MV-4-11 (cell line): ENCODE data around the gene HPD.
"Not testable (repeated sequence)": the region's sequence is repeated elsewhere in the genome, so short reads cannot be mapped to it uniquely, and the experiment has no call there.

Experiments used
- DNase-seq: peaks from one replicate; lab custom pipeline; 2025; lab: John Stamatoyannopoulos, UW

HPD gene

DNA sequence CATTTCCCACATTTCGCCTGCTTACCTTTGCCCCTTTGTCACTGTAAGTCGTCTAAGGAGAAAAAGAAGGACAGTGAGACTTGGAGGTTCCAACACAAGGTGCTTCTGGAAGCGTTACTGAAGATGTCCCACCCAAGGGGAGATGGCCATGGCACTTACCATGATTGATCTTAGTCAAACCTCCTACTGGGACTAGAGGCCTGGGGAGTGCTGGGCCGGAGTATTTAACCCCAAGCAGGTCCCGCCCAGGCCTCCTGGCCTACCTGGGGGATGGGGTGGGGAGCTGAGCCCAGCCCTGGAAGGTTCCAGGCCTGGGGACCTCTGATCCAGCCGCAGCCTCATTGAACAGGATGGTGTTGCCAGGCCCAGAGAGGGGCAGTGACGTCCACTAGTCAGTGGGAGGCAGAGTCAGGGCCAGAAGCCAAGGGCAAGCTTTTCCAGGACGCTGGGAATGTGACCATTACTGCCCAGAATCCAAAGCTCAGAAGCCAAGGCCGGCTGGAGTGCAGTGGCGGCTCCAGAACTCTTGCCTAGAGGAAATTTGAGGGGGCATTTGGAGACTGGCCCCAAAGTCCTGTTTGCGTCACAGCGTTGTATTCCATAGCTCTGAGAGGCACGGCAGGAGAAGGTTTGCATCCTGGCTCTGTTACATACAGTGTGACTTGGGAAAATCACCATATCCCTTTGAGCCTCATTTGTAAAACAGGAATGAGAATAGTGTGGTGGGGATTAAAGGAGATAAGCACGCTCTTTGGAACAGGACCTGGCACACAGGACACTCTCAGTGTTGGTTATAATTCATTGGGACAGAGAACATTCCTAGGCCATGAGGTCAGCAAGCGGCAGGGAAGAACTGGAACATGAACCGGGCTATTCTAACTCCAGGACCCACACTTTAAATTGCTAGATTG is at the start of gene HPD:
Gene HPD, minus strand, starts transcription at position 198 of the 911 bp plus-strand sequence. Its CDS starts 36 bp downstream, at position 162.
- DNase-seq: no peak

GRCh38 chr12:121905746-121906145 is 47.1 kb upstream of the HPD start:
- no peak for DNase-seq

DNA sequence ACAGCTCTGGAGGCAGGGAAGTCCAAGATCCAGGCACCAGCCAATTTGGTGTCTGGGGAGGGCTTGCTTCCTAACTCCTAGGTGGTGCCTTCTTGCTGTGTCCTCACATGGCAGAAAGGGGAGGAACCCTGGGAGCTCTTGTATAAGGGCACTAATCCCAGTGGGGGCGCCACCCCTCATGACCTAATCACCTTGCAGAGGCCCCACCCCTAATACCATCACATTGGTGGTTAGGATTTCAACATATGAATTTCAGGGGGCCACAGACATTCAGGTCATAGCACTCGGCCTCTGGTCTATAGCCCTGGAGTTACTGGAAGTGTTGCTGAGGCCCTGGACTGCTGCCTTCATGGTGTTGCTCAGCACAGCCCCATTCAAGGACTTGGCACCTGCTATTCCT is 44.5 kb upstream of the HPD start:
- DNase-seq: peak; percentile 15

DNA sequence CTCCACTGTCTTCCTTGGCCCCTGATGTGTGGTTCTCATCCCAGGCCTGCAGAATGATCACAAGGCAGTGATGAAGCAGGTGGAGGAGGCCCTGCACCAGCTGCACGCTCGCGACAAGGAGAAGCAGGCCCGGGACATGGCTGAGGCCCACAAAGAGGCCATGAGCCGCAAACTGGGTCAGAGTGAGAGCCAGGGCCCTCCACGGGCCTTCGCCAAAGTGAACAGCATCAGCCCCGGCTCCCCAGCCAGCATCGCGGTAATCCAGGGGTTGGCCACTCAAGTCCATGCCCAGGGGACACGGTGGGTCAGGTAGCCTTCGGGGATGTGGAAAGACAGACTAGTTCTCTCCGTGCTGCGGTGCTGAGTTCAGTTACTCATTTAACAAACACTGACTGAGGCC is 40.9 kb upstream of the HPD start:
- DNase-seq: no peak

DNA sequence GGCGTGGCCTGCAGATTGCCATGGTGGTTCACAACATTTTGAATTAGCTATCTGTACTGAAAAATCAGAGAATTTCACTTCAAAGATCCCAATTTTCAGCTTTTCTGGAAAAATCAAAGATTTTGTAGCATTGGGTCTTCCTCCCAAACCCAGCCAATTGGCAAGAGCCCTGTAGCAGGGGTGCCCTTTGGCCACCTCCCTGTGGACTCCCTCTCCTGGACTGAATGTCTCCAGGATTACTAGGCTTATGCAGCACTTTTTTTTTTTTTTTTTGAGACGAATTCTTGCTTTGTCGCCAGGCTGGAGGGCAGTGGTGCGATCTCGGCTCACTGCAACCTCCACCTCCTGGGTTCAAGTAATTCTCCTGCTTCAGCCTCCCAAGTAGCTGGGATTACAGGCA is 39.6 kb upstream of the HPD start:
- DNase-seq: no peak

GRCh38 chr12:121894633-121895032 is 36.0 kb upstream of the HPD start:
- DNase-seq: no peak

DNA sequence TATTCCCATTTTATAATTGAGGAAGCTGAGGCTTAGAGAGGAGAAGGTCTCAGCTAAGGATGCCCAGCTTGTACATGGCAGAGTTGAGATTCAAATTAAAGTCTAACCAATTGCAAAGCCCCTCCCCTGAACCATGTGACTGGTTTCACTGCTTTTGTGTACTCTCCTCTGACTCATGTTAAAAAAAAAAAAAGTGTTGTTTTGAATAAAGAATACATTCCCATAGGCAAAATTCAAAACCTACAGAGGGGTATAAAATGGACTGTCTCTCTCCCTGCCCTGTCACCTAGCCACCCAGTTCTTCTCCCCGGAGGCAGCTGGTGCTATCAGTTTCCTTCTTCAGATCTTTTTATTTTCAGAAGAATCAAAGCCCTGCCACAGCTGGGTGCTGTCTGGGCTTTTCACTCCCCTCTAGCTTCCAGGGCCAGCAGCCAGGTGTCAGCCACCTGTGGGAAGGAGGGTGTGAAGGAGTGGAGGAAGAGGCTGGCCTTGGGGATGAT is 35.4 kb upstream of the HPD start:
- DNase-seq: peak; percentile 19

DNA sequence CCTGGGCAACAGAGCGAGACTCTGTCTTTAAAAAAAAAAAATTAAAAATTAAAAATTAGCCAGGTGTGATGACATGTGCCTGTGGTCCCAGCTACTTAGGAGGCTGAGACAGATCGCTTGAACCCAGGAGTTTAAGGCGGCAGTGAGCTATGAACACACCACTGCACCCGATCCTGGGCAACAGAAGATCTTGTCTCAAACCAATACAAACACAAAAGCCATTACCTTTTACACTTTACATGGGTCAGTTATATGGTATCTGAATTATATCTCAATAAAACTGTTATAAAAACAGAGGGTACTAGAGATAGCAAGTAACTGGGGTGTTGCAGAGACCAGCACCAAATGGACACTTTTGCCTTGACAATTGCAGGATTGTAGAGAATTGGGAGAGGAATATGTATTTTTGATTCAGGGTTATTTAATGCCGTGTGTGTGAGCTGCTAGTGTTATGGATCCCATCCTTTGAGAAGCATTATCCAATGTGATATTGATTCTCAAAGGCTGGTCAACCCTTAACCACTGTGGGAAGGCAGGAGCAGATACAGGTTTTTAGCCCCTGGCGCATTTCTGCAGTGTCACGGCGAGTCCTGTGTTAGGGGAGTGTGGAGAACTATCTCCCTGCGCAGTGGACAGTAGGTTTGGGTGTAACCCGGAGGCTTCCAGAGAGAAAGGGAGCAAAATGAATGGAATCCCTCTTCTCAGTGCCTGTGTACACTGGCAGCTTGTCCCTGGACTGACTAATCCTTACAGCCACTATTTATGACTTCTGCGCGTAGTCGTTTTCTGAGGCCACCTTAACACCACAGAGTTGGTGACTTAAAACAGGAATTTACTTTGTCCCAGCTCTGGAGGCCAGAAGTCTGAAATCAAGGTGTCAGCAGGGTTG is 34.3 kb upstream of the HPD start:
- DNase-seq: no peak

- not testable (repeated sequence) for DNase-seq
These were observed 31.0 kb upstream of the HPD start for GRCh38 chr12:121889661-121890060.

GRCh38 chr12:121889274-121889624 is 30.6 kb upstream of the HPD start:
- DNase-seq: no peak

DNA sequence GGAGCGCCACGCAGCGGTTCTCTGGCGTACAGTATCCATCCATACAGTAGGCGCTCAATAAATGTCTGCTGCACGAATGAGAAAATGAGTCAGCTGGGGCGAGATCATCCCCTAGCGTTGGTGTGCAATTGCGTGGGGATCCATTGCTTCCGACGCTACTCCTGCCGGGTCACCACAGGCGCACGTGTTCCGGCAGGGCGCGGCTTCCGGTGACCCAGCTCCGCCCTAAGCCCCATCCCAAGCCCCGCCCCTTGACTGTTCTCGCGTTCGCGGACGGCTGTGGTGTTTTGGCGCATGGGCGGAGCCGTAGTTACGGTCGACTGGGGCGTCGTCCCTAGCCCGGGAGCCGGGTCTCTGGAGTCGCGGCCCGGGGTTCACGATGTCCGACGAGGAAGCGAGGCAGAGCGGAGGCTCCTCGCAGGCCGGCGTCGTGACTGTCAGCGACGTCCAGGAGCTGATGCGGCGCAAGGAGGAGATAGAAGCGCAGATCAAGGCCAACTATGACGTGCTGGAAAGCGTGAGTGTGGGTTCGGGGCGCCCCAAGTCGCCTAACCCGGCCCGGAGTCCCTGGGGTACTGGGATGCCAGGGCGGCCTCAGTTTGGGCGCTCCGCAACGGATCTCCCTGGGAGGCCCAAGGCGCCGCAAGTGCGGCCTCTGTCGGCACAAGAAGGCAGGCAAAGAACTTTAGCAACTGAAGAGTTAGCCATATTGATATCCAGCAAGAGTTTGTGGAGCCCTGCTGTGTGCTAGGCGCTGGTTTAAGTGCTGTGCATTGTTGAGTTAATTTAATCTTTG is 30.0 kb upstream of the HPD start, which contains the start of gene PSMD9:
Gene PSMD9, plus strand, starts transcription at position 313 of the 796 bp plus-strand sequence. Its CDS starts 67 bp downstream, at position 380.
- DNase-seq: peak; percentile 99

- no peak for DNase-seq
These were observed 29.4 kb upstream of the HPD start for GRCh38 chr12:121888083-121888477.

GRCh38 chr12:121885129-121885528 is 26.5 kb upstream of the HPD start:
- DNase-seq: not testable (repeated sequence)

- no peak for DNase-seq
These were observed 24.6 kb upstream of the HPD start for GRCh38 chr12:121883315-121883660.

DNA sequence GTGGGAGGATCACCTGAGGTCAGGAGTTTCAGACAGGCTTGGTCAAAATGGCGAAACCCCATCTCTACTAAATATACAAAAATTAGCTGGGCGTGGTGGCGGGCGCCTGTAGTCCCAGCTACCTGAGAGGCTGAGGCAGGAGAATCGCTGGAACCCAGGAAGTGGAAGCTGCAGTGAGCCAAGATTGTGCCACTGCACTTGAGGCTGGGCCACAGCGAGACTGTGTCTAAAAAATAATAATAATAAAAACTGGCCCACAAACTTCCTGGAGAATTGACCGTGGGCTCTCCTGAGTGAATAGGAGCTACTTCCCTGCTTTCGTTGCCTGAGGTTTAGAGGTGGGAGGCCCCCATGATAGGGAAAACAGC is 17.4 kb upstream of the HPD start:
- DNase-seq: not testable (repeated sequence)

DNA sequence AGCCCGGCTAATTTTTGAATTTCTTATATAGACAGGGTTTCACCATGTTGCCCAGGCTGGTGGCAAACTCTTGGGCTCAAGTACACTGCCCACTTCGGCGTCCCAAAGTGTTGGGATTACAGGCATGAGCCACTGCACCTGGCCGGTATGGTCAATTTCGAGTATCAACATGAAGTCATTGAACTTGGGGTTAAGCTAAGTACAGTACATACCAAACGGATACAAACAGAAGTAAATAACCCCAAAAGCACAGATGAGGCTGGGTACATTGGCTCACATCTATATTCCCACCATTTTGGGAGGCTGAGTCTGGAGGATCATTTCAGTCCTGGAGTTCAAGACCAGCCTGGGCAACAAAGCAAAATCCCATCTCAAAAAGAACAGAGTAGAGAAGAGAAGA is 16.9 kb upstream of the HPD start:
- no peak for DNase-seq

DNA sequence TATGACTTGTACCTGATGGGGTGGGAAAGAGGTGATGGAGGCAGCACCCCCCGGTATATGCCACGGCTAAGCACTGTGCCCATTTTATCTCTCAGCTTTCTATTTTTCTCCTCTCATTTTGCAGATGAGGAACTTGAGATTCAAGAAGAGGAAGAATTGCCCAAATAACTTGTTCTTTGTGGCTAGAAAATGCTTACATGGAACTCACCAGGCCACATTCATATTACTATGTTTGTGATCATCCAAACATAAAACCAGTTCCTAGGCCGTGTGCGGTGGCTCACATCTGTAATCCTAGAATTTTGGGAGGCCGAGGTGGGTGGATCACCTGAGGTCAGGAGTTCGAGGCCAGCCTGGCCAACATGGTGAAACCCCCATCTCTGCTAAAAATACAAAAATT is 15.4 kb upstream of the HPD start:
- DNase-seq: peak; percentile 85

- no peak for DNase-seq
These were observed 14.5 kb upstream of the HPD start for GRCh38 chr12:121873216-121873569.

DNA sequence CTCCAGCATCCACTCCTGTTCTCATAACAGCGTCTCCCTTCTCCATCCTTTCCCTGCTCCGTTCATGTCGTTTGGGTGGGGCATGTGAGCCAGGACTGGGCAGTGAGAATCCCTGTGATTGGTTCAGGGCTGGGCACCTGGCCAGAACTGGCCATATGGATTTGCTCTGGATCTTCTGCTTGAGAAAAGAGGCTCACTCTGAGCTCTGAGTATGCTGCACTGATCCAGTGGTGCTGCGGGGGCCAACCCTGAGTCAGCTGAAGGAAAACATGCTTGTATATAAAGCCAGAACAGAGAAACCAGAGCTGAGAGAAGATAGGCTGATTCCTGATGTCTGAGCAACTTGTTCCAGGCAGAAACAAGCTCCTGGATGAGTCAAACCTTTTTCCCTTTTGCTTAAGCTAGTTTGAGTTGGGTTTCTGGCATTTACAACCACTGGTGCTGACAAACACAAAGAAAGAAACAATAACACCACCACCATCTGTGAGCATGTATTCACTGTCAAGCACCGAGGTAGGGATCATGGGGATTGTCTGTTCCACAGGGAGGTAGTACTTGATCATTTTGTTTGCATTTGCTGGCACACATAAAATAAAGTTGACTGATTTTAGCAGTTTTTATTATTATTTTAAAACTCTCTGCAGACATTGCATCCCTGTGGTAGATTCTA is 14.0 kb upstream of the HPD start:
- no peak for DNase-seq

- no peak for DNase-seq
These were observed 12.8 kb upstream of the HPD start for GRCh38 chr12:121871467-121871866.

GRCh38 chr12:121869229-121869628 is 10.6 kb upstream of the HPD start:
- not testable (repeated sequence) for DNase-seq
